Measurements from ENCODE around the gene TBCCD1. TPM values are rescaled to one million over a fixed set of nuclear protein-coding genes. Genes with fewer than 3 reads are reported as not detected.

The TBCCD1 gene
- total RNA-seq, 1 experiment from 2014 or later = 14.5 TPM

DNA sequence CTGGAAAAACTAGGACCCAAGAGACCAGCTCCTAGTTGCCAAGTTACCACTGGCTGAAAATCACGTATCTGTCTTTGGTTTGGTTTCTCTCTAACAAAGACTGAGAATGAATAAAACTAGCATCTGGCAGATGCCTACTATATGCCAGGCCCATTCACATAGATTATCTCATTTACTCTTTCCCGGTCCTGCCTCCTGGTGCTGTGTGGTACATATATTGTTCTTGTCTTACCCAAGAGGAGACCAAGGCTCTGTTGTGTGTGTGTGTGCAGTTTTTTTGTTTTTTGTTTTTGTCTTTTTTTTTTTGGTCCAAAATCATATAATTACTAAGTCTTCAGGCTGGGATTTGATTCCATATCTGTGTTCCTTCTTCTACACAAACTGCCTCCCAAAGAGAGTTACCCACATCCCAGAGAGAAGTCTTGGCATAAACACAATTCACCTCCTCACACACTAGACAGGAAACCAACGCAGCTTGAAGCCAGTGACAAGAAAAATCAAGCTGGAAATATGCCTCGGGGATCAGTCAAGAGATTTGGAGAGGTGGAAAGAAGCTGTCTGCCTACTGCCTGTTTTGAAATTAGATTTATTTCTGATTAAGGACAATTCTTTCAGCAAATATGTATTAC, 46.6 kb upstream of the TBCCD1 start:
- no peak overlapping the region for H3K4me3 ChIP-seq (ENCODE audit: low read depth in 2 of 2, low read length in 2 of 2)
- ATAC-seq = no peak
- BruUV-seq (replicated peaks) = no TSS peak
- H3K9me3 ChIP-seq (ENCODE audit: control insufficient read depth, insufficient read depth, low read depth, low read length) = no peaks in the 10 kb centered on the region
- POLR2A ChIA-PET = no interaction called here
- no peaks in the 10 kb centered on the region for H3K36me3 ChIP-seq (ENCODE audit: control insufficient read depth, insufficient read depth, low read length)
- H3K27me3 ChIP-seq (ENCODE audit: control insufficient read depth, insufficient read depth, low read length) = peaks cover 12% of the 10 kb centered on the region
- DNase-seq (ENCODE audit: low read depth, low spot score) = no peak
- in situ Hi-C loops (cut with HindIII; ENCODE audit: low pct_unique_long_range_greater_than_20kb, low sequenced_read_pairs) = no loop called here
- 0 out of 2 replicates have a peak, but pooled peaks cover 6% of the 10 kb centered on the region for H3K4me1 ChIP-seq (ENCODE audit: control insufficient read depth, insufficient read depth, low read length)
- intact Hi-C loops (cut with micrococcal nuclease; ENCODE audit: unreplicated experiment) = no loop called here
- CTCF ChIA-PET = interaction anchor here (0.6 to 1.1 kb wide), 4 partner anchors 10 to 209 kb away, joined by 3 to 7 read pairs (median 4); no protein-coding TSS in a partner anchor
- H3K27ac ChIP-seq (ENCODE audit: low read length) = no peak overlapping the region
- TF ChIP-seq, protein P1, sequence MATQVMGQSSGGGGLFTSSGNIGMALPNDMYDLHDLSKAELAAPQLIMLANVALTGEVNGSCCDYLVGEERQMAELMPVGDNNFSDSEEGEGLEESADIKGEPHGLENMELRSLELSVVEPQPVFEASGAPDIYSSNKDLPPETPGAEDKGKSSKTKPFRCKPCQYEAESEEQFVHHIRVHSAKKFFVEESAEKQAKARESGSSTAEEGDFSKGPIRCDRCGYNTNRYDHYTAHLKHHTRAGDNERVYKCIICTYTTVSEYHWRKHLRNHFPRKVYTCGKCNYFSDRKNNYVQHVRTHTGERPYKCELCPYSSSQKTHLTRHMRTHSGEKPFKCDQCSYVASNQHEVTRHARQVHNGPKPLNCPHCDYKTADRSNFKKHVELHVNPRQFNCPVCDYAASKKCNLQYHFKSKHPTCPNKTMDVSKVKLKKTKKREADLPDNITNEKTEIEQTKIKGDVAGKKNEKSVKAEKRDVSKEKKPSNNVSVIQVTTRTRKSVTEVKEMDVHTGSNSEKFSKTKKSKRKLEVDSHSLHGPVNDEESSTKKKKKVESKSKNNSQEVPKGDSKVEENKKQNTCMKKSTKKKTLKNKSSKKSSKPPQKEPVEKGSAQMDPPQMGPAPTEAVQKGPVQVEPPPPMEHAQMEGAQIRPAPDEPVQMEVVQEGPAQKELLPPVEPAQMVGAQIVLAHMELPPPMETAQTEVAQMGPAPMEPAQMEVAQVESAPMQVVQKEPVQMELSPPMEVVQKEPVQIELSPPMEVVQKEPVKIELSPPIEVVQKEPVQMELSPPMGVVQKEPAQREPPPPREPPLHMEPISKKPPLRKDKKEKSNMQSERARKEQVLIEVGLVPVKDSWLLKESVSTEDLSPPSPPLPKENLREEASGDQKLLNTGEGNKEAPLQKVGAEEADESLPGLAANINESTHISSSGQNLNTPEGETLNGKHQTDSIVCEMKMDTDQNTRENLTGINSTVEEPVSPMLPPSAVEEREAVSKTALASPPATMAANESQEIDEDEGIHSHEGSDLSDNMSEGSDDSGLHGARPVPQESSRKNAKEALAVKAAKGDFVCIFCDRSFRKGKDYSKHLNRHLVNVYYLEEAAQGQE (IDR thresholded peaks at IDR 0.05; ENCODE audit: insufficient read depth in 1 of 2, low read depth in 2 of 2, low read length in 1 of 2) = no peak
- TF ChIP-seq POLR2AphosphoS5 (IDR thresholded peaks at IDR 0.05; ENCODE audit: low read depth, low read length) (no peak), SIN3A (IDR thresholded peaks at IDR 0.05; ENCODE audit: borderline replicate concordance, insufficient read depth, low read depth, low read length) (no peak), TCF7L2 (IDR thresholded peaks at IDR 0.05; ENCODE audit: low read depth, low read length) (no peak)
- TF ChIP-seq, protein P2, sequence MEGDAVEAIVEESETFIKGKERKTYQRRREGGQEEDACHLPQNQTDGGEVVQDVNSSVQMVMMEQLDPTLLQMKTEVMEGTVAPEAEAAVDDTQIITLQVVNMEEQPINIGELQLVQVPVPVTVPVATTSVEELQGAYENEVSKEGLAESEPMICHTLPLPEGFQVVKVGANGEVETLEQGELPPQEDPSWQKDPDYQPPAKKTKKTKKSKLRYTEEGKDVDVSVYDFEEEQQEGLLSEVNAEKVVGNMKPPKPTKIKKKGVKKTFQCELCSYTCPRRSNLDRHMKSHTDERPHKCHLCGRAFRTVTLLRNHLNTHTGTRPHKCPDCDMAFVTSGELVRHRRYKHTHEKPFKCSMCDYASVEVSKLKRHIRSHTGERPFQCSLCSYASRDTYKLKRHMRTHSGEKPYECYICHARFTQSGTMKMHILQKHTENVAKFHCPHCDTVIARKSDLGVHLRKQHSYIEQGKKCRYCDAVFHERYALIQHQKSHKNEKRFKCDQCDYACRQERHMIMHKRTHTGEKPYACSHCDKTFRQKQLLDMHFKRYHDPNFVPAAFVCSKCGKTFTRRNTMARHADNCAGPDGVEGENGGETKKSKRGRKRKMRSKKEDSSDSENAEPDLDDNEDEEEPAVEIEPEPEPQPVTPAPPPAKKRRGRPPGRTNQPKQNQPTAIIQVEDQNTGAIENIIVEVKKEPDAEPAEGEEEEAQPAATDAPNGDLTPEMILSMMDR (IDR thresholded peaks at IDR 0.05) = no peak

DNA sequence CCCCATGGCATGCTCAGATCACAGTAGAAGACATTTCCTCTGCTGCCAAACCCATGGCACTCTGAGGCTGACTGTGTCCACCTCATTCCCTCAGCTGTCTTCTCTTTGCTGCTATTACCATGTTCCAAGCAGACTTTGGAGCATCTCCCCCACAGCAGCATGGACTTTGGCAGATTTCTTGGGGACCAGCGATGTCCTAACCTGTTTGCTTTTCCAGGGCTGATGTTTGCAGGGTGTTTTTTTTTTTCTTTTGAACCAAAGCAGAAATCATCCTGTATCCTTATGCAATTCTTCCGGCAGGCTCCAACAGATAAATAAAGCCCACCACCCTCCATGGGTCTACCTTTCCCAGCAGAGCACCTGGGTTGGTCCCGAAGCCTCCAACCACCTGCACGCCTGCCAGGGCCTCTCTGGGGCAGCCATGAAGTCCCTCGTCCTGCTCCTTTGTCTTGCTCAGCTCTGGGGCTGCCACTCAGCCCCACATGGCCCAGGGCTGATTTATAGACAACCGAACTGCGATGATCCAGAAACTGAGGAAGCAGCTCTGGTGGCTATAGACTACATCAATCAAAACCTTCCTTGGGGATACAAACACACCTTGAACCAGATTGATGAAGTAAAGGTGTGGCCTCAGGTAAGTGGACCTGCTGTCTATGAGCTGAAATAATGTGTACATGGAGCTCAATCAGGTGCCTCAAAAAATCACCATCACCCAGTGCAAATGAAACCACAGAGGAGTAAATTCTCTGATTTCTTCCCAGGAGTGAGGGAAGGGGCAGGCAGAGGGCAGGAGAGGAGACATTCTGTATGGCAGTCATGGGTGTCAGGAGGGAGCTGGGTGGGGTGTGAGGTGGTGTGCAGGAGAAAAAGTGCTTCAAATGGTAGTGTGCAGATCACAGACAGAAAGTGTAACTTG, 45.8 kb upstream of the TBCCD1 start, which contains the start of gene AHSG:
Gene AHSG (plus strand): TSS at position 340 of the 916 bp plus-strand sequence. CDS start 82 bp downstream, at position 422.
- H3K36me3 ChIP-seq (ENCODE audit: control insufficient read depth, insufficient read depth, low read length) = no peaks in the 10 kb centered on the region
- DNase-seq (ENCODE audit: low read depth, low spot score) = no peak
- H3K4me1 ChIP-seq (ENCODE audit: control insufficient read depth, insufficient read depth, low read length) = 0 out of 2 replicates have a peak, but pooled peaks cover 6% of the 10 kb centered on the region
- intact Hi-C loops (cut with micrococcal nuclease; ENCODE audit: unreplicated experiment) (no loop called here), in situ Hi-C loops (cut with HindIII; ENCODE audit: low pct_unique_long_range_greater_than_20kb, low sequenced_read_pairs) (no loop called here)
- no peak for ATAC-seq
- no peak within 1 kb of the TSS for H3K4me3 ChIP-seq (ENCODE audit: low read depth in 2 of 2, low read length in 2 of 2)
- TF ChIP-seq, protein P2 (IDR thresholded peaks at IDR 0.05) = no peak
- TF ChIP-seq, protein P1 (IDR thresholded peaks at IDR 0.05; ENCODE audit: insufficient read depth in 1 of 2, low read depth in 2 of 2, low read length in 1 of 2) = no peak
- TF ChIP-seq POLR2AphosphoS5 (IDR thresholded peaks at IDR 0.05; ENCODE audit: low read depth, low read length) (no peak), TCF7L2 (IDR thresholded peaks at IDR 0.05; ENCODE audit: low read depth, low read length) (no peak), SIN3A (IDR thresholded peaks at IDR 0.05; ENCODE audit: borderline replicate concordance, insufficient read depth, low read depth, low read length) (no peak)
- H3K27me3 ChIP-seq (ENCODE audit: control insufficient read depth, insufficient read depth, low read length) = peaks cover 6% of the 10 kb centered on the region
- BruUV-seq (replicated peaks) = no TSS peak
- H3K27ac ChIP-seq (ENCODE audit: low read length) = no peak within 1 kb of the TSS
- H3K9me3 ChIP-seq (ENCODE audit: control insufficient read depth, insufficient read depth, low read depth, low read length) = no peaks in the 10 kb centered on the region
- ChIA-PET POLR2A (no interaction called here), CTCF (interaction anchor here (1.1 to 1.5 kb wide), 2 partner anchors 210 to 669 kb away, joined by 5 to 7 read pairs; no protein-coding TSS in a partner anchor)

Data from Panc1 (cell line).